ENCODE data around the gene ARHGEF12. TPM values are rescaled to one million over a fixed set of nuclear protein-coding genes. Genes with fewer than 3 reads are reported as not detected.

Gene ARHGEF12
- total RNA-seq, 4 donors from 2014 or later: 99.7 to 135 (median 112) TPM

- ATAC-seq: no peak
- Histone ChIP-seq H3K4me3 (no peak overlapping the region), H3K36me3 (no peaks in the 10 kb centered on the region), H3K4me1 (no peaks in the 10 kb centered on the region), H3K9me3 (peaks cover 0 to 10% (median 0%) of the 10 kb centered on the region in 3 donors), H3K27ac (no peak overlapping the region), H3K27me3 (peaks cover 7% of the 10 kb centered on the region)
- TF ChIP-seq CTCF (IDR thresholded peaks at IDR 0.05) (no peak), EP300 (IDR thresholded peaks at IDR 0.05) (no peak), POLR2A (IDR thresholded peaks at IDR 0.05) (no peak), POLR2AphosphoS5 (IDR thresholded peaks at IDR 0.05) (no peak)
- 94% methylated on average over 5 of the region's 12 CpGs; no CpG with 5 or more reads in 1 of the 2 donors for WGBS, 2 donors (ENCODE audit: low coverage in 1 of 2)
Measured at GRCh38 chr11:120537996-120538395, 201.8 kb downstream of the ARHGEF12 start.

GRCh38 chr11:120538707-120539106 lies 202.5 kb downstream of the ARHGEF12 start:
- Histone ChIP-seq H3K27me3 (peaks cover 3% of the 10 kb centered on the region), H3K27ac (no peak overlapping the region), H3K4me1 (no peaks in the 10 kb centered on the region), H3K4me3 (no peak overlapping the region), H3K36me3 (no peaks in the 10 kb centered on the region), H3K9me3 (peaks cover 0 to 10% (median 0%) of the 10 kb centered on the region in 3 donors)
- WGBS, 2 donors (ENCODE audit: low coverage in 1 of 2): 100% methylated on average over 1 of the region's 2 CpGs; no CpG with 5 or more reads in 1 of the 2 donors
- ATAC-seq: no peak
- no peak for TF ChIP-seq EP300 (IDR thresholded peaks at IDR 0.05)
- no peak for TF ChIP-seq POLR2A (IDR thresholded peaks at IDR 0.05)
- TF ChIP-seq POLR2AphosphoS5 (IDR thresholded peaks at IDR 0.05): no peak
- no peak for TF ChIP-seq CTCF (IDR thresholded peaks at IDR 0.05)

Small RNA genes within 50 kb of the gene (small RNA-seq; reads per million reads assigned to genes)
- gene RF00100: 275 to 1,139 (median 415) reads per million in 4 donors

Other genes starting within 250 kb of the ARHGEF12 start
- gene TRIM29, start 198.3 kb upstream of the ARHGEF12 start, total RNA-seq: 10 to 100 TPM in 1 of 4 donors, 1 to 10 TPM in 3; 1.2 to 34.6 (median 3.4) TPM
- gene OAF, start 125.4 kb upstream of the ARHGEF12 start, total RNA-seq: 100 to 1,000 TPM in 1 of 4 donors, 10 to 100 TPM in 3; 30.0 to 100 (median 42.4) TPM
- under 1 TPM in 2 of 4 donors, not detected in 2; 0.27 to 0.46 TPM for gene POU2F3, start 96.3 kb upstream of the ARHGEF12 start, total RNA-seq
- gene TLCD5, start 11.1 kb upstream of the ARHGEF12 start, total RNA-seq: 1 to 10 TPM; 6.1 to 8.1 (median 7.5) TPM
- under 1 TPM; under 0.01 to 0.69 (median 0.25) TPM for gene GRIK4, start 175.3 kb downstream of the ARHGEF12 start, total RNA-seq